ENCODE data around the gene SHISA3. TPM values are rescaled to one million over a fixed set of nuclear protein-coding genes. Genes with fewer than 3 reads are reported as not detected.

SHISA3 gene
- total RNA-seq = 0.37 and 1.4 TPM in 2 replicates

GRCh38 chr4:42396752-42397634, at the start of gene SHISA3:
SHISA3 (plus strand) TSS chr4:42397488; CDS start chr4:42398057, 569 bp downstream.

Other genes with a start within 250 kb of the SHISA3 start
- not detected in 2 replicates for gene BEND4, start 244.8 kb upstream of the SHISA3 start, total RNA-seq